ENCODE measurements around the gene SPOCK1. TPM values are rescaled to one million over a fixed set of nuclear protein-coding genes. Genes with fewer than 3 reads are reported as not detected.

SPOCK1 gene
- total and polyA plus RNA-seq, 9 of the 15 experiments (the other 6 are each of a cell fraction or from before 2014, with no cell fraction given): 0.01 to 0.35 (median 0.04) TPM; not detected in 6

DNA sequence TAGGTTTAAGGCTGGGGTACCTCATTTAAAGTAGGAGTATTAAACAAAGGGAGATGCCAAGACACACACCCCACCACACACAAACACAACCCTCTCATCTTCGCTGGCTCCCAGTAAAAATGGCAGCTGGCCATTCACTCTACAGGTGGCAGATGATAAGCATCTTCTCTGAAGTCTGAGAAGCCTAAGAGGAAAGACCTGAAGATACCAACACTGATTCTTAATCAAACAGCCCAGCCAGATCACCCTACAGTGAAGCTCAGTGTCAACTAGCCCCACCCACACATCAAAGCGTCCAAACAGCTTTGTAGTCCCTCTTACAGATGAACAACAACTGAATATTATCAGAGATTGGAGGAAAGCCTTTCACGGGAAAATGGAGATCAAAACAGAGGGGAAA lies 59.5 kb downstream of the SPOCK1 start:
- no TSS peak for BruUV-seq (replicated peaks)
- POLR2A ChIA-PET: interaction anchor here (0.6 kb wide), 1 partner anchor 356 kb away, joined by 3 read pairs; no protein-coding TSS in a partner anchor
- Histone ChIP-seq H3K79me2 (ENCODE audit: control insufficient read depth, insufficient read depth, low read length) (no peaks in the 10 kb centered on the region), H3K9me3 (replicated peaks; ENCODE audit: control insufficient read depth, insufficient read depth, low read depth, low read length) (no peaks in the 10 kb centered on the region), H4K20me1 (replicated peaks; ENCODE audit: control insufficient read depth, insufficient read depth, low read length) (no peaks in the 10 kb centered on the region), H3K4me2 (ENCODE audit: insufficient read depth, low read length) (no peak overlapping the region), H3K9me1 (ENCODE audit: control insufficient read depth, insufficient read depth, low read length) (no peaks in the 10 kb centered on the region), H3K9ac (ENCODE audit: insufficient read depth in 1 of 2, low read depth in 2 of 2, low read length in 2 of 2) (no peak overlapping the region), H3K27me3 (ENCODE audit: control insufficient read depth in 2 of 2, insufficient read depth in 2 of 2, low read length in 2 of 2) (no peaks in the 10 kb centered on the region), H3K27ac (ENCODE audit: extremely low read depth, low read depth, low read length) (no peak overlapping the region), H3K36me3 (ENCODE audit: control insufficient read depth, insufficient read depth, low read length) (no peaks in the 10 kb centered on the region), H3K4me1 (replicated peaks in 1 of 2; ENCODE audit: control insufficient read depth in 2 of 2, insufficient read depth in 2 of 2, low read length in 2 of 2) (no peaks in the 10 kb centered on the region), H3K4me3 (no peak overlapping the region), H2AFZ (ENCODE audit: low read depth, low read length) (no peak overlapping the region)
- DNase-seq (ENCODE audit: extremely low read depth in 1 of 4, low spot score in 3 of 4) (no peak), FAIRE-seq (no peak), ATAC-seq (no peak)
- CTCF ChIA-PET (ENCODE audit: low intra/inter-chr PET ratio): no interaction called here
- intact Hi-C loops (cut with micrococcal nuclease) (no loop called here), in situ Hi-C loops (cut with MboI) (no loop called here)
- 0% methylated on average over 3 of the region's 3 CpGs for WGBS (ENCODE audit: insufficient coverage, low coverage, missing lambda C conversion rate)
- TF ChIP-seq, protein P1, sequence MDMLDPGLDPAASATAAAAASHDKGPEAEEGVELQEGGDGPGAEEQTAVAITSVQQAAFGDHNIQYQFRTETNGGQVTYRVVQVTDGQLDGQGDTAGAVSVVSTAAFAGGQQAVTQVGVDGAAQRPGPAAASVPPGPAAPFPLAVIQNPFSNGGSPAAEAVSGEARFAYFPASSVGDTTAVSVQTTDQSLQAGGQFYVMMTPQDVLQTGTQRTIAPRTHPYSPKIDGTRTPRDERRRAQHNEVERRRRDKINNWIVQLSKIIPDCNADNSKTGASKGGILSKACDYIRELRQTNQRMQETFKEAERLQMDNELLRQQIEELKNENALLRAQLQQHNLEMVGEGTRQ (CRISPR knock-in tag; IDR thresholded peaks at IDR 0.05): no peak
- no peak for TF ChIP-seq PRPF4 (IDR thresholded peaks at IDR 0.05; ENCODE audit: insufficient read depth, low read depth, low read length, poor library complexity, severe bottlenecking)
- no peak for TF ChIP-seq TCF7L2 (IDR thresholded peaks at IDR 0.05; ENCODE audit: low read depth, low read length)
- TF ChIP-seq, protein P2, sequence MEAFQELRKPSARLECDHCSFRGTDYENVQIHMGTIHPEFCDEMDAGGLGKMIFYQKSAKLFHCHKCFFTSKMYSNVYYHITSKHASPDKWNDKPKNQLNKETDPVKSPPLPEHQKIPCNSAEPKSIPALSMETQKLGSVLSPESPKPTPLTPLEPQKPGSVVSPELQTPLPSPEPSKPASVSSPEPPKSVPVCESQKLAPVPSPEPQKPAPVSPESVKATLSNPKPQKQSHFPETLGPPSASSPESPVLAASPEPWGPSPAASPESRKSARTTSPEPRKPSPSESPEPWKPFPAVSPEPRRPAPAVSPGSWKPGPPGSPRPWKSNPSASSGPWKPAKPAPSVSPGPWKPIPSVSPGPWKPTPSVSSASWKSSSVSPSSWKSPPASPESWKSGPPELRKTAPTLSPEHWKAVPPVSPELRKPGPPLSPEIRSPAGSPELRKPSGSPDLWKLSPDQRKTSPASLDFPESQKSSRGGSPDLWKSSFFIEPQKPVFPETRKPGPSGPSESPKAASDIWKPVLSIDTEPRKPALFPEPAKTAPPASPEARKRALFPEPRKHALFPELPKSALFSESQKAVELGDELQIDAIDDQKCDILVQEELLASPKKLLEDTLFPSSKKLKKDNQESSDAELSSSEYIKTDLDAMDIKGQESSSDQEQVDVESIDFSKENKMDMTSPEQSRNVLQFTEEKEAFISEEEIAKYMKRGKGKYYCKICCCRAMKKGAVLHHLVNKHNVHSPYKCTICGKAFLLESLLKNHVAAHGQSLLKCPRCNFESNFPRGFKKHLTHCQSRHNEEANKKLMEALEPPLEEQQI (IDR thresholded peaks at IDR 0.05): no peak
- TF ChIP-seq HDAC2 (IDR thresholded peaks at IDR 0.05): no peak
- TF ChIP-seq NBN (IDR thresholded peaks at IDR 0.05; ENCODE audit: low read depth): no peak
- TF ChIP-seq RNF2 (IDR thresholded peaks at IDR 0.05): no peak
- TF ChIP-seq, protein P3, sequence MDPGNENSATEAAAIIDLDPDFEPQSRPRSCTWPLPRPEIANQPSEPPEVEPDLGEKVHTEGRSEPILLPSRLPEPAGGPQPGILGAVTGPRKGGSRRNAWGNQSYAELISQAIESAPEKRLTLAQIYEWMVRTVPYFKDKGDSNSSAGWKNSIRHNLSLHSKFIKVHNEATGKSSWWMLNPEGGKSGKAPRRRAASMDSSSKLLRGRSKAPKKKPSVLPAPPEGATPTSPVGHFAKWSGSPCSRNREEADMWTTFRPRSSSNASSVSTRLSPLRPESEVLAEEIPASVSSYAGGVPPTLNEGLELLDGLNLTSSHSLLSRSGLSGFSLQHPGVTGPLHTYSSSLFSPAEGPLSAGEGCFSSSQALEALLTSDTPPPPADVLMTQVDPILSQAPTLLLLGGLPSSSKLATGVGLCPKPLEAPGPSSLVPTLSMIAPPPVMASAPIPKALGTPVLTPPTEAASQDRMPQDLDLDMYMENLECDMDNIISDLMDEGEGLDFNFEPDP (CRISPR knock-in tag; IDR thresholded peaks at IDR 0.05): no peak
- no peak for TF ChIP-seq NCOA4 (IDR thresholded peaks at IDR 0.05; ENCODE audit: partially characterized antibody)
- no peak for TF ChIP-seq ZNF23 (CRISPR knock-in tag; IDR thresholded peaks at IDR 0.05)
- TF ChIP-seq, protein P4, sequence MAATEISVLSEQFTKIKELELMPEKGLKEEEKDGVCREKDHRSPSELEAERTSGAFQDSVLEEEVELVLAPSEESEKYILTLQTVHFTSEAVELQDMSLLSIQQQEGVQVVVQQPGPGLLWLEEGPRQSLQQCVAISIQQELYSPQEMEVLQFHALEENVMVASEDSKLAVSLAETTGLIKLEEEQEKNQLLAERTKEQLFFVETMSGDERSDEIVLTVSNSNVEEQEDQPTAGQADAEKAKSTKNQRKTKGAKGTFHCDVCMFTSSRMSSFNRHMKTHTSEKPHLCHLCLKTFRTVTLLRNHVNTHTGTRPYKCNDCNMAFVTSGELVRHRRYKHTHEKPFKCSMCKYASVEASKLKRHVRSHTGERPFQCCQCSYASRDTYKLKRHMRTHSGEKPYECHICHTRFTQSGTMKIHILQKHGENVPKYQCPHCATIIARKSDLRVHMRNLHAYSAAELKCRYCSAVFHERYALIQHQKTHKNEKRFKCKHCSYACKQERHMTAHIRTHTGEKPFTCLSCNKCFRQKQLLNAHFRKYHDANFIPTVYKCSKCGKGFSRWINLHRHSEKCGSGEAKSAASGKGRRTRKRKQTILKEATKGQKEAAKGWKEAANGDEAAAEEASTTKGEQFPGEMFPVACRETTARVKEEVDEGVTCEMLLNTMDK (IDR thresholded peaks at IDR 0.05; ENCODE audit: borderline replicate concordance, insufficient read depth, low read depth, low read length, poor library complexity, severe bottlenecking): no peak
- TF ChIP-seq RBM14 (IDR thresholded peaks at IDR 0.05; ENCODE audit: borderline replicate concordance, insufficient read depth, low read depth, low read length): no peak
- TF ChIP-seq, protein P5, sequence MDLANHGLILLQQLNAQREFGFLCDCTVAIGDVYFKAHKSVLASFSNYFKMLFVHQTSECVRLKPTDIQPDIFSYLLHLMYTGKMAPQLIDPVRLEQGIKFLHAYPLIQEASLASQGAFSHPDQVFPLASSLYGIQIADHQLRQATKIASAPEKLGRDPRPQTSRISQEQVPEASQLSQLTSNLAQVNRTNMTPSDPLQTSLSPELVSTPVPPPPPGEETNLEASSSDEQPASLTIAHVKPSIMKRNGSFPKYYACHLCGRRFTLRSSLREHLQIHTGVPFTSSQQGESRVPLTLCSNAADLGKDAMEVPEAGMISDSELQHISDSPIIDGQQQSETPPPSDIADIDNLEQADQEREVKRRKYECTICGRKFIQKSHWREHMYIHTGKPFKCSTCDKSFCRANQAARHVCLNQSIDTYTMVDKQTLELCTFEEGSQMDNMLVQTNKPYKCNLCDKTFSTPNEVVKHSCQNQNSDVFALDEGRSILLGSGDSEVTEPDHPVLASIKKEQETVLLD (IDR thresholded peaks at IDR 0.05): no peak
- TF ChIP-seq, protein P6, sequence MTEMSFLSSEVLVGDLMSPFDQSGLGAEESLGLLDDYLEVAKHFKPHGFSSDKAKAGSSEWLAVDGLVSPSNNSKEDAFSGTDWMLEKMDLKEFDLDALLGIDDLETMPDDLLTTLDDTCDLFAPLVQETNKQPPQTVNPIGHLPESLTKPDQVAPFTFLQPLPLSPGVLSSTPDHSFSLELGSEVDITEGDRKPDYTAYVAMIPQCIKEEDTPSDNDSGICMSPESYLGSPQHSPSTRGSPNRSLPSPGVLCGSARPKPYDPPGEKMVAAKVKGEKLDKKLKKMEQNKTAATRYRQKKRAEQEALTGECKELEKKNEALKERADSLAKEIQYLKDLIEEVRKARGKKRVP (CRISPR knock-in tag; IDR thresholded peaks at IDR 0.05): no peak
